HepG2 (cell line): ENCODE data around the gene PAFAH1B2. TPM values are rescaled to one million over a fixed set of nuclear protein-coding genes. Genes with fewer than 3 reads are reported as not detected.

Experiments used
- AKNA ChIP-seq: sonication (generic); formaldehyde crosslinking; IDR thresholded peaks from 2 replicates; pipeline ENCODE4 v1.4.0; 2020; ENCODE audit warnings: missing genetic modification reagents, borderline replicate concordance
- ATF2 ChIP-seq: sonication (generic); formaldehyde crosslinking; IDR thresholded peaks from 2 replicates; pipeline ENCODE4 v1.4.0; 2020; ENCODE audit warnings: missing genetic modification reagents
- CENPT ChIP-seq: sonication (generic); formaldehyde crosslinking; IDR thresholded peaks from 2 replicates; pipeline ENCODE4 v1.8.0; 2022; ENCODE audit warnings: low read depth, mild to moderate bottlenecking, moderate library complexity, missing genetic modification reagents
- CHD4 ChIP-seq: fragments of 200-600 bp; sonication (generic); IDR thresholded peaks from 2 replicates; pipeline ENCODE4 v1.7.0; 2017; ENCODE audit warnings: mild to moderate bottlenecking, low read length, borderline replicate concordance
- HNF4A ChIP-seq: sonication (generic); formaldehyde crosslinking; IDR thresholded peaks from 2 replicates; pipeline ENCODE4 v1.4.0; 2020; ENCODE audit warnings: missing genetic modification reagents
- MIER3 ChIP-seq: IDR thresholded peaks from 2 replicates; pipeline ENCODE4 v1.6.1; 2016; ENCODE audit warnings: missing compliant biosample characterization, borderline replicate concordance
- PAX8 ChIP-seq: sonication (generic); formaldehyde crosslinking; IDR thresholded peaks from 2 replicates; pipeline ENCODE4 v1.8.0; 2022; ENCODE audit warnings: mild to moderate bottlenecking, missing genetic modification reagents, borderline replicate concordance
- SSRP1 ChIP-seq: IDR thresholded peaks from 2 replicates; pipeline ENCODE4 v1.6.1; 2016; ENCODE audit warnings: control low read depth
- ZBTB7B ChIP-seq: sonication (generic); formaldehyde crosslinking; IDR thresholded peaks from 2 replicates; pipeline ENCODE4 v1.4.0; 2020; ENCODE audit warnings: missing genetic modification reagents
- ZNF776 ChIP-seq: sonication (generic); formaldehyde crosslinking; IDR thresholded peaks from 2 replicates; pipeline ENCODE4 v1.4.0; 2020; ENCODE audit warnings: mild to moderate bottlenecking, missing genetic modification reagents
- ZNF782 ChIP-seq: sonication (generic); formaldehyde crosslinking; IDR thresholded peaks from 2 replicates; pipeline ENCODE4 v1.4.0; 2020; ENCODE audit warnings: missing genetic modification reagents, mild to moderate bottlenecking, borderline replicate concordance
- polyA plus RNA-seq, 8 experiments: library from polyadenylated mRNA; depleted of rRNA in 3 of 8; stranded (reverse) in 7 of 8; unstranded in 1 of 8; fragments of >200 nt; fragmentation: Illumina TruSeq in 4 of 8; extraction: Trizol in 4 of 8; gene quantifications; 2 replicates each; pipeline versions ENCODE4 v1.2.1 to v1.2.3, GENCODE V29; 2011 to 2016; ENCODE audit warnings: low read depth in 4 of 8, missing spikeins in 1 of 8, mixed read lengths in 1 of 8; ENCODE audit not compliant: insufficient read depth in 1 of 8
- total RNA-seq, 5 experiments: library from RNA; depleted of rRNA; stranded (reverse); fragments of >200 nt; fragmentation: Illumina TruSeq; extraction: Trizol; gene quantifications; 2 replicates each; pipeline ENCODE4 v1.2.3, GENCODE V29; 2016; ENCODE audit warnings: low read depth in 1 of 5
- TF ChIP-seq, protein P1 (sequence below): sonication (generic); formaldehyde crosslinking; IDR thresholded peaks from 2 replicates; pipeline ENCODE4 v1.4.0; 2020; ENCODE audit warnings: mild to moderate bottlenecking, low read depth, missing genetic modification reagents
- TF ChIP-seq, protein P2 (sequence below): sonication (generic); formaldehyde crosslinking; IDR thresholded peaks from 2 replicates; pipeline ENCODE4 v1.4.0; 2020; ENCODE audit warnings: missing genetic modification reagents
- TF ChIP-seq, protein P3 (sequence below): sonication (generic); formaldehyde crosslinking; IDR thresholded peaks from 2 replicates; pipeline ENCODE4 v1.5.0; 2020; ENCODE audit warnings: mild to moderate bottlenecking, missing genetic modification reagents

Gene PAFAH1B2
- total and polyA plus RNA-seq, 2 of the 13 experiments (the other 11 are each of a cell fraction or from before 2014, with no cell fraction given), result 28.8 to 104 TPM

- no peak for TF ChIP-seq CENPT (CRISPR knock-in tag)
- TF ChIP-seq, protein P1, sequence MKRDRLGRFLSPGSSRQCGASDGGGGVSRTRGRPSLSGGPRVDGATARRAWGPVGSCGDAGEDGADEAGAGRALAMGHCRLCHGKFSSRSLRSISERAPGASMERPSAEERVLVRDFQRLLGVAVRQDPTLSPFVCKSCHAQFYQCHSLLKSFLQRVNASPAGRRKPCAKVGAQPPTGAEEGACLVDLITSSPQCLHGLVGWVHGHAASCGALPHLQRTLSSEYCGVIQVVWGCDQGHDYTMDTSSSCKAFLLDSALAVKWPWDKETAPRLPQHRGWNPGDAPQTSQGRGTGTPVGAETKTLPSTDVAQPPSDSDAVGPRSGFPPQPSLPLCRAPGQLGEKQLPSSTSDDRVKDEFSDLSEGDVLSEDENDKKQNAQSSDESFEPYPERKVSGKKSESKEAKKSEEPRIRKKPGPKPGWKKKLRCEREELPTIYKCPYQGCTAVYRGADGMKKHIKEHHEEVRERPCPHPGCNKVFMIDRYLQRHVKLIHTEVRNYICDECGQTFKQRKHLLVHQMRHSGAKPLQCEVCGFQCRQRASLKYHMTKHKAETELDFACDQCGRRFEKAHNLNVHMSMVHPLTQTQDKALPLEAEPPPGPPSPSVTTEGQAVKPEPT (CRISPR knock-in tag), result no peak
- TF ChIP-seq AKNA (CRISPR knock-in tag), result no peak
- TF ChIP-seq, protein P2, sequence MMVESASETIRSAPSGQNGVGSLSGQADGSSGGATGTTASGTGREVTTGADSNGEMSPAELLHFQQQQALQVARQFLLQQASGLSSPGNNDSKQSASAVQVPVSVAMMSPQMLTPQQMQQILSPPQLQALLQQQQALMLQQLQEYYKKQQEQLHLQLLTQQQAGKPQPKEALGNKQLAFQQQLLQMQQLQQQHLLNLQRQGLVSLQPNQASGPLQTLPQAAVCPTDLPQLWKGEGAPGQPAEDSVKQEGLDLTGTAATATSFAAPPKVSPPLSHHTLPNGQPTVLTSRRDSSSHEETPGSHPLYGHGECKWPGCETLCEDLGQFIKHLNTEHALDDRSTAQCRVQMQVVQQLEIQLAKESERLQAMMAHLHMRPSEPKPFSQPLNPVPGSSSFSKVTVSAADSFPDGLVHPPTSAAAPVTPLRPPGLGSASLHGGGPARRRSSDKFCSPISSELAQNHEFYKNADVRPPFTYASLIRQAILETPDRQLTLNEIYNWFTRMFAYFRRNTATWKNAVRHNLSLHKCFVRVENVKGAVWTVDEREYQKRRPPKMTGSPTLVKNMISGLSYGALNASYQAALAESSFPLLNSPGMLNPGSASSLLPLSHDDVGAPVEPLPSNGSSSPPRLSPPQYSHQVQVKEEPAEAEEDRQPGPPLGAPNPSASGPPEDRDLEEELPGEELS (CRISPR knock-in tag), result peak; percentile 62; the same call in 1 of the 2 replicates
- TF ChIP-seq, protein P3, sequence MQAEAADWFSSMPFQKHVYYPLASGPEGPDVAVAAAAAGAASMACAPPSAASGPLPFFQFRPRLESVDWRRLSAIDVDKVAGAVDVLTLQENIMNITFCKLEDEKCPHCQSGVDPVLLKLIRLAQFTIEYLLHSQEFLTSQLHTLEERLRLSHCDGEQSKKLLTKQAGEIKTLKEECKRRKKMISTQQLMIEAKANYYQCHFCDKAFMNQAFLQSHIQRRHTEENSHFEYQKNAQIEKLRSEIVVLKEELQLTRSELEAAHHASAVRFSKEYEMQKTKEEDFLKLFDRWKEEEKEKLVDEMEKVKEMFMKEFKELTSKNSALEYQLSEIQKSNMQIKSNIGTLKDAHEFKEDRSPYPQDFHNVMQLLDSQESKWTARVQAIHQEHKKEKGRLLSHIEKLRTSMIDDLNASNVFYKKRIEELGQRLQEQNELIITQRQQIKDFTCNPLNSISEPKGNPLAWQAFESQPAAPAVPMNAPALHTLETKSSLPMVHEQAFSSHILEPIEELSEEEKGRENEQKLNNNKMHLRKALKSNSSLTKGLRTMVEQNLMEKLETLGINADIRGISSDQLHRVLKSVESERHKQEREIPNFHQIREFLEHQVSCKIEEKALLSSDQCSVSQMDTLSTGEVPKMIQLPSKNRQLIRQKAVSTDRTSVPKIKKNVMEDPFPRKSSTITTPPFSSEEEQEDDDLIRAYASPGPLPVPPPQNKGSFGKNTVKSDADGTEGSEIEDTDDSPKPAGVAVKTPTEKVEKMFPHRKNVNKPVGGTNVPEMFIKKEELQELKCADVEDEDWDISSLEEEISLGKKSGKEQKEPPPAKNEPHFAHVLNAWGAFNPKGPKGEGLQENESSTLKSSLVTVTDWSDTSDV (CRISPR knock-in tag), result no peak
- peak; percentile 56; the same call in 1 of the 2 replicates for TF ChIP-seq ZBTB7B
- 0 out of 2 replicates have a peak, but pooled peaks have one; percentile 38 for TF ChIP-seq ATF2
- TF ChIP-seq MIER3 (CRISPR knock-in tag), result no peak; the same call in 1 of the 2 replicates
- no peak for TF ChIP-seq ZNF776 (CRISPR knock-in tag)
- TF ChIP-seq SSRP1 (CRISPR knock-in tag), result no peak
- TF ChIP-seq ZNF782 (CRISPR knock-in tag), result no peak; the same call in 1 of the 2 replicates
- peak; percentile 89 for TF ChIP-seq HNF4A (CRISPR knock-in tag)
- TF ChIP-seq PAX8 (CRISPR knock-in tag), result no peak
- TF ChIP-seq CHD4, result no peak
These were observed 47.7 kb upstream of the PAFAH1B2 start (continued) for GRCh38 chr11:117096201-117096991.
